SK-N-MC (cell line): ENCODE results near the gene FCGBP.

Experiments
- EZH2 ChIP-seq: fragments of 200-600 bp; sonication (generic); IDR thresholded peaks from one replicate; pipeline ENCODE4 v1.6.1; 2017; ENCODE audit warnings: antibody characterized with exemption
- FOXP2 ChIP-seq: optimal IDR thresholded peaks from 2 replicates; pipeline ENCODE3; 2011; ENCODE audit warnings: mild to moderate bottlenecking, moderate library complexity; ENCODE audit not compliant: insufficient read depth; ENCODE audit errors: extremely low read length, control extremely low read depth
- POLR2AphosphoS5 ChIP-seq: IDR thresholded peaks from 2 replicates; pipeline ENCODE4 v1.6.1; 2012; ENCODE audit warnings: mild to moderate bottlenecking, low read depth, low read length, borderline replicate concordance

- TF ChIP-seq EZH2 = no peak
- TF ChIP-seq POLR2AphosphoS5 = no peak
- TF ChIP-seq FOXP2 = no peak
Measured at GRCh38 chr19:39968789-39969188, 34.4 kb upstream of the FCGBP start.
